HEK293 (cell line): Measurements from ENCODE around the gene SGPL1.

Experiments used
- CTCF ChIA-PET: fragments of 350-600 bp; formaldehyde crosslinking; extraction: SDS; loops from one replicate; lab custom pipeline; 2021; ENCODE audit warnings: antibody characterized with exemption; lab: Yijun Ruan, JAX
- POLR2A ChIA-PET: fragments of 300-600 bp; formaldehyde crosslinking; extraction: SDS; loops from one replicate; lab custom pipeline; 2020; ENCODE audit warnings: antibody characterized with exemption, inconsistent platforms; lab: Yijun Ruan, JAX
- H3K27ac ChIP-seq: fragments of 200-500 bp; sonication (Bioruptor generic); 2 replicates; pipeline ENCODE4 v1.5.1; 2014; ENCODE audit warnings: low read depth, low read length, control low read depth, inconsistent platforms; ENCODE audit errors: extremely low read depth
- H3K36me3 ChIP-seq, 2 experiments: fragments of 200-500 bp in 1 of 2; sonication (Bioruptor generic) in 1 of 2; 1 replicate in 1 of 2; 2 replicates in 1 of 2; pipeline ENCODE4 v1.5.1; 2014 to 2017; ENCODE audit warnings: inconsistent platforms in 2 of 2, low read length in 2 of 2; ENCODE audit not compliant: control insufficient read depth in 2 of 2, insufficient read depth in 1 of 2
- H3K4me1 ChIP-seq: fragments of 200-500 bp; sonication (Bioruptor generic); 2 replicates; pipeline ENCODE4 v1.5.1; 2014; ENCODE audit warnings: mild to moderate bottlenecking, low read length, inconsistent platforms; ENCODE audit not compliant: control insufficient read depth, insufficient read depth
- H3K4me3 ChIP-seq: 2 replicates; pipeline ENCODE4 v1.5.1; 2011; ENCODE audit warnings: low read depth, mild to moderate bottlenecking, control low read depth, low read length, moderate library complexity
- H3K9me3 ChIP-seq: fragments of 200-500 bp; sonication (Bioruptor generic); 2 replicates; pipeline ENCODE4 v1.5.1; 2014; ENCODE audit warnings: low read depth, low read length, inconsistent platforms; ENCODE audit not compliant: control insufficient read depth, insufficient read depth
- SCRT1 ChIP-seq: fragments of 450-650 bp; formaldehyde crosslinking; IDR thresholded peaks from 2 replicates; pipeline ENCODE4 v1.5.1; 2016; ENCODE audit warnings: missing biosample characterization, missing genetic modification characterization, borderline replicate concordance
- SP3 ChIP-seq: fragments of 450-650 bp; formaldehyde crosslinking; IDR thresholded peaks from 2 replicates; pipeline ENCODE4 v1.5.1; 2016; ENCODE audit warnings: missing biosample characterization, missing genetic modification characterization
- SP7 ChIP-seq: fragments of 450-650 bp; formaldehyde crosslinking; IDR thresholded peaks from 2 replicates; pipeline ENCODE4 v1.5.1; 2016; ENCODE audit warnings: missing biosample characterization, missing genetic modification characterization
- YY2 ChIP-seq: fragments of 450-650 bp; formaldehyde crosslinking; IDR thresholded peaks from 2 replicates; pipeline ENCODE4 v1.5.1; 2016; ENCODE audit warnings: missing biosample characterization, missing genetic modification characterization
- ZBTB10 ChIP-seq: fragments of 450-650 bp; formaldehyde crosslinking; IDR thresholded peaks from 2 replicates; pipeline ENCODE4 v1.5.1; 2016; ENCODE audit warnings: missing biosample characterization, missing genetic modification characterization
- ZNF121 ChIP-seq: fragments of 450-650 bp; formaldehyde crosslinking; IDR thresholded peaks from 2 replicates; pipeline ENCODE4 v1.5.1; 2016; ENCODE audit warnings: missing biosample characterization, missing genetic modification characterization
- ZNF132 ChIP-seq: fragments of 450-650 bp; formaldehyde crosslinking; IDR thresholded peaks from 2 replicates; pipeline ENCODE4 v1.5.1; 2017; ENCODE audit warnings: missing biosample characterization, missing genetic modification characterization, borderline replicate concordance
- ZNF146 ChIP-seq: fragments of 450-650 bp; formaldehyde crosslinking; IDR thresholded peaks from 2 replicates; pipeline ENCODE4 v1.5.1; 2016; ENCODE audit warnings: missing biosample characterization, missing genetic modification characterization
- ZNF223 ChIP-seq: fragments of 450-650 bp; formaldehyde crosslinking; IDR thresholded peaks from 2 replicates; pipeline ENCODE4 v1.5.1; 2016; ENCODE audit warnings: missing biosample characterization, missing genetic modification characterization
- ZNF24 ChIP-seq: fragments of 450-650 bp; formaldehyde crosslinking; IDR thresholded peaks from 2 replicates; pipeline ENCODE4 v1.5.1; 2016; ENCODE audit warnings: missing biosample characterization, missing genetic modification characterization
- ZNF274 ChIP-seq, 2 experiments: fragments of 200-500 bp in 1 of 2; fragments of 450-650 bp in 1 of 2; sonication (Bioruptor generic) in 1 of 2; formaldehyde crosslinking in 1 of 2; IDR thresholded peaks; 2 replicates each; pipeline versions ENCODE4 v1.5.1 to v1.6.1; 2014 to 2016; ENCODE audit warnings: borderline replicate concordance in 1 of 2, inconsistent platforms in 1 of 2, low read length in 1 of 2, missing biosample characterization in 1 of 2, missing genetic modification characterization in 1 of 2
- ZNF37A ChIP-seq: fragments of 450-650 bp; IDR thresholded peaks from 2 replicates; pipeline ENCODE4 v1.5.1; 2018; ENCODE audit warnings: missing biosample characterization, missing genetic modification characterization
- ZNF514 ChIP-seq: fragments of 450-650 bp; formaldehyde crosslinking; IDR thresholded peaks from 2 replicates; pipeline ENCODE4 v1.5.1; 2016; ENCODE audit warnings: missing biosample characterization, missing genetic modification characterization
- ZNF530 ChIP-seq: fragments of 450-650 bp; formaldehyde crosslinking; IDR thresholded peaks from 2 replicates; pipeline ENCODE4 v1.5.1; 2016; ENCODE audit warnings: low read depth, missing biosample characterization, missing genetic modification characterization
- ZNF561 ChIP-seq: fragments of 450-650 bp; IDR thresholded peaks from 2 replicates; pipeline ENCODE4 v1.5.1; 2018; ENCODE audit warnings: missing biosample characterization, missing genetic modification characterization, borderline replicate concordance
- ZNF623 ChIP-seq: fragments of 450-650 bp; formaldehyde crosslinking; IDR thresholded peaks from 2 replicates; pipeline ENCODE4 v1.5.1; 2016; ENCODE audit warnings: missing biosample characterization, missing genetic modification characterization
- ZNF629 ChIP-seq: fragments of 450-650 bp; formaldehyde crosslinking; IDR thresholded peaks from 2 replicates; pipeline ENCODE4 v1.5.1; 2017; ENCODE audit warnings: missing biosample characterization, missing genetic modification characterization
- ZNF660 ChIP-seq: fragments of 450-650 bp; IDR thresholded peaks from 2 replicates; pipeline ENCODE4 v1.5.1; 2018; ENCODE audit warnings: missing biosample characterization, mild to moderate bottlenecking, missing genetic modification characterization
- ZNF704 ChIP-seq: fragments of 450-650 bp; formaldehyde crosslinking; IDR thresholded peaks from 2 replicates; pipeline ENCODE4 v1.5.1; 2016; ENCODE audit warnings: missing biosample characterization, missing genetic modification characterization
- ZNF843 ChIP-seq: fragments of 450-650 bp; formaldehyde crosslinking; IDR thresholded peaks from 2 replicates; pipeline ENCODE4 v1.5.1; 2016; ENCODE audit warnings: missing biosample characterization, missing genetic modification characterization
- ZSCAN5A ChIP-seq: fragments of 450-650 bp; formaldehyde crosslinking; IDR thresholded peaks from 2 replicates; pipeline ENCODE4 v1.5.1; 2016; ENCODE audit warnings: missing biosample characterization, missing genetic modification characterization
- TF ChIP-seq, protein P1 (sequence below): fragments of 450-650 bp; formaldehyde crosslinking; optimal IDR thresholded peaks from 2 replicates; pipeline ENCODE3; 2016; ENCODE audit warnings: missing biosample characterization, mild to moderate bottlenecking, missing genetic modification characterization
- TF ChIP-seq, protein P2 (sequence below): fragments of 450-650 bp; formaldehyde crosslinking; IDR thresholded peaks from 2 replicates; pipeline ENCODE4 v1.5.1; 2016; ENCODE audit warnings: missing biosample characterization, missing genetic modification characterization
- TF ChIP-seq, protein P3 (sequence below): fragments of 450-650 bp; formaldehyde crosslinking; IDR thresholded peaks from 2 replicates; pipeline ENCODE4 v1.5.1; 2016; ENCODE audit warnings: missing biosample characterization, missing genetic modification characterization

SGPL1 gene

GRCh38 chr10:70923696-70924095 lies 107.9 kb downstream of the SGPL1 start:
- ChIA-PET CTCF (interaction anchor here (0.5 to 5.5 kb wide), 10 partner anchors 8 to 366 kb away, joined by 3 to 48 read pairs (median 9); no protein-coding TSS in a partner anchor), POLR2A (no interaction called here)
- no peak for TF ChIP-seq ZNF843 (tag by site-specific recombination)
- no peak for TF ChIP-seq ZNF146 (tag by site-specific recombination)
- TF ChIP-seq YY2: no peak
- no peak for TF ChIP-seq ZNF132
- TF ChIP-seq, protein P1, sequence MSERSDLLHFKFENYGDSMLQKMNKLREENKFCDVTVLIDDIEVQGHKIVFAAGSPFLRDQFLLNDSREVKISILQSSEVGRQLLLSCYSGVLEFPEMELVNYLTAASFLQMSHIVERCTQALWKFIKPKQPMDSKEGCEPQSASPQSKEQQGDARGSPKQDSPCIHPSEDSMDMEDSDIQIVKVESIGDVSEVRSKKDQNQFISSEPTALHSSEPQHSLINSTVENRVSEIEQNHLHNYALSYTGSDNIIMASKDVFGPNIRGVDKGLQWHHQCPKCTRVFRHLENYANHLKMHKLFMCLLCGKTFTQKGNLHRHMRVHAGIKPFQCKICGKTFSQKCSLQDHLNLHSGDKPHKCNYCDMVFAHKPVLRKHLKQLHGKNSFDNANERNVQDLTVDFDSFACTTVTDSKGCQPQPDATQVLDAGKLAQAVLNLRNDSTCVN (tag by site-specific recombination): no peak
- TF ChIP-seq ZNF223 (tag by site-specific recombination): no peak
- no peak for TF ChIP-seq ZNF660 (tag by site-specific recombination)
- TF ChIP-seq ZNF514 (tag by site-specific recombination): no peak
- no peak for TF ChIP-seq ZNF530 (tag by site-specific recombination)
- TF ChIP-seq, protein P2, sequence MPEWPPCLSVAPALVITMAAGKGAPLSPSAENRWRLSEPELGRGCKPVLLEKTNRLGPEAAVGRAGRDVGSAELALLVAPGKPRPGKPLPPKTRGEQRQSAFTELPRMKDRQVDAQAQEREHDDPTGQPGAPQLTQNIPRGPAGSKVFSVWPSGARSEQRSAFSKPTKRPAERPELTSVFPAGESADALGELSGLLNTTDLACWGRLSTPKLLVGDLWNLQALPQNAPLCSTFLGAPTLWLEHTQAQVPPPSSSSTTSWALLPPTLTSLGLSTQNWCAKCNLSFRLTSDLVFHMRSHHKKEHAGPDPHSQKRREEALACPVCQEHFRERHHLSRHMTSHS (tag by site-specific recombination): no peak
- TF ChIP-seq ZNF121: no peak
- TF ChIP-seq ZNF704 (tag by site-specific recombination): no peak
- no peak for TF ChIP-seq ZNF274 (IDR thresholded peaks at IDR 0.05; ENCODE audit: low read length)
- no peak for TF ChIP-seq ZNF274 (tag by site-specific recombination; IDR thresholded peaks at IDR 0.05; ENCODE audit: borderline replicate concordance)
- no peak for TF ChIP-seq ZNF24
- Histone ChIP-seq H3K27ac (no peak overlapping the region), H3K4me1 (peaks cover 8% of the 10 kb centered on the region; the same call in 1 of the 2 replicates), H3K36me3 (no peaks in the 10 kb centered on the region), H3K9me3 (no peaks in the 10 kb centered on the region), H3K4me3 (no peak overlapping the region)

DNA sequence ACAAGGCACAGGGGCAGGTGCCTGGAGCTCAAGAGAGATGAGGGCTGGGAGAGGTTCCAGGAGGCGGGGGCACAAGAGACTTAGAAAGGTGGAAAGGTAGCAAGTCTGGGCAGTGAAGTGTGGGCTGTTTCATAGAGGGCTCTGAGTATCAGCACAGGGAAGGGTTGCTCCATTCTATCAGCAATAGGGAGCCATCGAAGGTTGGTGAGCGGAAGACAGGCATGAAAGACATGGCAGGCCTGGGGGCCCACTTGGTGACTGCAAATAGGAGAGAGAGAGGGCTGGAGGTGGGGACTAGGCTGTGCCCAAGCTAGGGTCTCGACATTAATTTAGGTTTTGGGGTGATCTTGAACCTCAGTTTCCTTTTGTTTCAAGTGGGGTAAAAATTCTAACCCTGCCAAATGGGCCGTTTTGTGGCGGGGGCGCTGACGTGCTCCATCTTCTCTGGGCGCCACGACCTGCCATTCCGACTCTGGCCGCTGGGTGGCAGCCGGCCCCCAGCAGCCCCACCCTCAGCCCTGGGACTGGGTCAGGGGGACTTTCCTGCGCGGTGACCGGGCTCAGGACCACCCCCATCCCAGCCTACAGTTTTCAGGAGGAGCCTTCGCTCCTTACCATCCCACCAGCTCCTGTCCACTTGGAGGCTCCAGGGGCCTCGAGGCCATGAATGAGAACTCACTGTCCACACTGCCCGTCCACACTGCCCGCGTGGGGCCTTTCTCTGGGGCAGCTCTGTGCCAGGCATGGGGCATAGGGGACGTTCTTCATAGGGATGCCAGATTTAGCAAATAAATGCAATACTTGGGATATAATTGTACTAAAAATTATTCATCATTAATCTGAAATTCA lies 109.9 kb downstream of the SGPL1 start:
- Histone ChIP-seq H3K9me3 (no peaks in the 10 kb centered on the region), H3K4me3 (no peak overlapping the region), H3K36me3 (no peaks in the 10 kb centered on the region), H3K27ac (no peak overlapping the region), H3K4me1 (peaks cover 8% of the 10 kb centered on the region; the same call in 1 of the 2 replicates)
- ChIA-PET CTCF (interaction anchor here (0.5 to 5.5 kb wide), 50 partner anchors 8 to 781 kb away, joined by 3 to 48 read pairs (median 4); partner anchors contain the start of gene UNC5B), POLR2A (interaction anchor here (1.3 kb wide), 1 partner anchor 16 kb away, joined by 3 read pairs; no protein-coding TSS in a partner anchor)
- no peak for TF ChIP-seq ZSCAN5A
- no peak for TF ChIP-seq ZNF623 (tag by site-specific recombination)
- TF ChIP-seq SCRT1 (tag by site-specific recombination): no peak
- TF ChIP-seq ZNF629 (tag by site-specific recombination): no peak
- TF ChIP-seq ZBTB10: peak; percentile 59; the same call in 1 of the 2 replicates
- TF ChIP-seq SP3 (tag by site-specific recombination): no peak
- no peak for TF ChIP-seq ZNF37A
- TF ChIP-seq, protein P3, sequence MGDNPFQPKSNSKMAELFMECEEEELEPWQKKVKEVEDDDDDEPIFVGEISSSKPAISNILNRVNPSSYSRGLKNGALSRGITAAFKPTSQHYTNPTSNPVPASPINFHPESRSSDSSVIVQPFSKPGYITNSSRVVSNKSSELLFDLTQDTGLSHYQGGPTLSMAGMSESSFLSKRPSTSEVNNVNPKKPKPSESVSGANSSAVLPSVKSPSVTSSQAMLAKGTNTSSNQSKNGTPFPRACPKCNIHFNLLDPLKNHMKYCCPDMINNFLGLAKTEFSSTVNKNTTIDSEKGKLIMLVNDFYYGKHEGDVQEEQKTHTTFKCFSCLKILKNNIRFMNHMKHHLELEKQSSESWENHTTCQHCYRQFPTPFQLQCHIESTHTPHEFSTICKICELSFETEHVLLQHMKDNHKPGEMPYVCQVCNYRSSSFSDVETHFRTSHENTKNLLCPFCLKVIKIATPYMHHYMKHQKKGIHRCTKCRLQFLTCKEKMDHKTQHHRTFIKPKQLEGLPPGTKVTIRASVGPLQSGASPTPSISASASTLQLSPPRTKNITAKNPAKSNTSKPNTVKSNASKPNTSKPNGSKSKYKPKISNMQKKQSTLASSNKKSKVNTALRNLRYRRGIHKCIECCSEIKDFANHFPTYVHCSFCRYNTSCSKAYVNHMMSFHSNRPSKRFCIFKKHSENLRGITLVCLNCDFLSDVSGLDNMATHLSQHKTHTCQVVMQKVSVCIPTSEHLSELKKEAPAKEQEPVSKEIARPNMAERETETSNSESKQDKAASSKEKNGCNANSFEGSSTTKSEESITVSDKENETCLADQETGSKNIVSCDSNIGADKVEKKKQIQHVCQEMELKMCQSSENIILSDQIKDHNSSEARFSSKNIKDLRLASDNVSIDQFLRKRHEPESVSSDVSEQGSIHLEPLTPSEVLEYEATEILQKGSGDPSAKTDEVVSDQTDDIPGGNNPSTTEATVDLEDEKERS (tag by site-specific recombination): no peak
- TF ChIP-seq SP7 (tag by site-specific recombination): 0 out of 2 replicates have a peak, but pooled peaks have one; percentile 5
- TF ChIP-seq ZNF561 (tag by site-specific recombination): no peak
